DOHH2 (cell line): ENCODE results near the gene SSH2.
"Not testable (repeated sequence)": the region's sequence is repeated elsewhere in the genome, so short reads cannot be mapped to it uniquely, and the experiment has no call there.

Source experiments
- H3F3A ChIP-seq: fragments of 200-600 bp; sonication (generic), shearing (Covaris generic); 2 replicates; pipeline ENCODE4 v1.6.0; 2016; ENCODE audit warnings: antibody characterized with exemption, mild to moderate bottlenecking; ENCODE audit not compliant: control insufficient read depth, insufficient read depth
- H3K27ac ChIP-seq: fragments of 200-600 bp; sonication (generic); 2 replicates; pipeline ENCODE4 v1.5.1; 2014; ENCODE audit warnings: low read depth, mild to moderate bottlenecking, low read length, moderate library complexity
- H3K27me3 ChIP-seq: fragments of 200-600 bp; sonication (generic); 2 replicates; pipeline ENCODE4 v1.6.1; 2014; ENCODE audit warnings: mild to moderate bottlenecking, low read length, mixed read lengths; ENCODE audit not compliant: control insufficient read depth
- H3K36me3 ChIP-seq: fragments of 200-600 bp; sonication (generic); 2 replicates; pipeline ENCODE4 v1.6.1; 2014; ENCODE audit warnings: mild to moderate bottlenecking, low read length, moderate library complexity, mixed read lengths; ENCODE audit not compliant: control insufficient read depth
- H3K4me1 ChIP-seq: fragments of 200-600 bp; sonication (generic); 2 replicates; pipeline ENCODE4 v1.6.1; 2014; ENCODE audit warnings: mild to moderate bottlenecking, low read length, mixed read lengths; ENCODE audit not compliant: control insufficient read depth
- H3K4me2 ChIP-seq: fragments of 200-600 bp; sonication (generic); 2 replicates; pipeline ENCODE4 v1.6.0; 2014; ENCODE audit warnings: mild to moderate bottlenecking, low read length, moderate library complexity
- H3K4me3 ChIP-seq: fragments of 200-600 bp; sonication (generic); 2 replicates; pipeline ENCODE4 v1.5.1; 2014; ENCODE audit warnings: mild to moderate bottlenecking, low read length, mixed read lengths
- H3K79me2 ChIP-seq: fragments of 200-600 bp; sonication (generic); 2 replicates; pipeline ENCODE4 v1.6.1; 2014; ENCODE audit warnings: mild to moderate bottlenecking, low read length, mixed read lengths; ENCODE audit not compliant: control insufficient read depth
- H3K9me2 ChIP-seq: fragments of 200-600 bp; sonication (generic); replicated peaks from 2 replicates; pipeline ENCODE4 v1.6.1; 2014; ENCODE audit warnings: mild to moderate bottlenecking, low read length, mixed read lengths; ENCODE audit not compliant: control insufficient read depth
- H3K9me3 ChIP-seq: fragments of 200-600 bp; sonication (generic); 2 replicates; pipeline ENCODE4 v1.6.1; 2014; ENCODE audit warnings: antibody characterized with exemption, low read length, mixed read lengths; ENCODE audit not compliant: control insufficient read depth, insufficient read depth
- H4K20me1 ChIP-seq: fragments of 200-600 bp; sonication (generic); 2 replicates; pipeline ENCODE4 v1.6.0; 2014; ENCODE audit warnings: low read depth, mild to moderate bottlenecking, antibody characterized with exemption, low read length, moderate library complexity; ENCODE audit not compliant: control insufficient read depth, insufficient read depth
- CTCF ChIP-seq: fragments of 200-600 bp; sonication (generic); IDR thresholded peaks from one replicate; pipeline ENCODE4 v1.5.1; 2014; ENCODE audit warnings: antibody characterized with exemption, mild to moderate bottlenecking, low read depth, low read length; ENCODE audit not compliant: poor library complexity, severe bottlenecking
- EZH2phosphoT487 ChIP-seq: fragments of 200-600 bp; sonication (generic); IDR thresholded peaks from 2 replicates; pipeline ENCODE4 v1.6.1; 2017; ENCODE audit warnings: borderline replicate concordance, mild to moderate bottlenecking, antibody characterized with exemption, low read length, moderate library complexity, mixed read lengths

The SSH2 gene

GRCh38 chr17:29731589-29731929 lies 198.5 kb downstream of the SSH2 start:
- Histone ChIP-seq H3K4me2 (no peak overlapping the region), H3K27me3 (no peaks in the 10 kb centered on the region), H3K4me1 (peaks cover 25% of the 10 kb centered on the region), H3K9me3 (peaks cover 6% of the 10 kb centered on the region; the same call in 1 of the 2 replicates), H4K20me1 (no peaks in the 10 kb centered on the region), H3K36me3 (peaks cover 10% of the 10 kb centered on the region), H3K27ac (no peak overlapping the region), H3K9me2 (no peaks in the 10 kb centered on the region), H3K79me2 (peaks cover 25% of the 10 kb centered on the region), H3K4me3 (no peak overlapping the region), H3F3A (peaks cover 8% of the 10 kb centered on the region; the same call in 1 of the 2 replicates)
- TF ChIP-seq CTCF (no peak), EZH2phosphoT487 (no peak)

- Histone ChIP-seq H3K4me3 (no peak overlapping the region), H3K27ac (no peak overlapping the region), H4K20me1 (no peaks in the 10 kb centered on the region), H3K27me3 (no peaks in the 10 kb centered on the region), H3K9me3 (peaks cover 6% of the 10 kb centered on the region; the same call in 1 of the 2 replicates), H3K4me2 (no peak overlapping the region), H3K4me1 (peaks cover 44% of the 10 kb centered on the region), H3F3A (peaks cover 19% of the 10 kb centered on the region), H3K9me2 (no peaks in the 10 kb centered on the region), H3K36me3 (peaks cover 10% of the 10 kb centered on the region), H3K79me2 (peaks cover 46% of the 10 kb centered on the region)
- TF ChIP-seq EZH2phosphoT487 = no peak
- no peak for TF ChIP-seq CTCF
These were observed 201.5 kb downstream of the SSH2 start for GRCh38 chr17:29728490-29728889.

- no peaks in the 10 kb centered on the region for H3K9me2 ChIP-seq
- no peaks in the 10 kb centered on the region for H4K20me1 ChIP-seq
- H3K36me3 ChIP-seq = peaks cover 15% of the 10 kb centered on the region
- peak overlapping the region; percentile 47 for H3K4me3 ChIP-seq
- H3K27me3 ChIP-seq = no peaks in the 10 kb centered on the region
- H3K9me3 ChIP-seq = peaks cover 6% of the 10 kb centered on the region; the same call in 1 of the 2 replicates
- peak overlapping the region; percentile 78 for H3K27ac ChIP-seq
- H3F3A ChIP-seq = peaks cover 31% of the 10 kb centered on the region
- H3K4me2 ChIP-seq = peak overlapping the region; percentile 61
- TF ChIP-seq CTCF = no peak
- TF ChIP-seq EZH2phosphoT487 = no peak
- H3K4me1 ChIP-seq = peaks cover 59% of the 10 kb centered on the region
- peaks cover 52% of the 10 kb centered on the region for H3K79me2 ChIP-seq
These were observed 203.2 kb downstream of the SSH2 start for GRCh38 chr17:29726715-29727252.

GRCh38 chr17:29725408-29725807 lies 204.6 kb downstream of the SSH2 start:
- not testable (repeated sequence) for H4K20me1 ChIP-seq, H3K4me2 ChIP-seq, H3K27me3 ChIP-seq, H3K4me3 ChIP-seq, H3K9me3 ChIP-seq, H3K9me2 ChIP-seq, H3K27ac ChIP-seq
- H3K36me3 ChIP-seq = peaks cover 15% of the 10 kb centered on the region
- peaks cover 73% of the 10 kb centered on the region for H3K4me1 ChIP-seq
- H3F3A ChIP-seq = peaks cover 35% of the 10 kb centered on the region
- peaks cover 66% of the 10 kb centered on the region for H3K79me2 ChIP-seq
